ENCODE data around the gene SLC24A3.

Gene SLC24A3

DNA sequence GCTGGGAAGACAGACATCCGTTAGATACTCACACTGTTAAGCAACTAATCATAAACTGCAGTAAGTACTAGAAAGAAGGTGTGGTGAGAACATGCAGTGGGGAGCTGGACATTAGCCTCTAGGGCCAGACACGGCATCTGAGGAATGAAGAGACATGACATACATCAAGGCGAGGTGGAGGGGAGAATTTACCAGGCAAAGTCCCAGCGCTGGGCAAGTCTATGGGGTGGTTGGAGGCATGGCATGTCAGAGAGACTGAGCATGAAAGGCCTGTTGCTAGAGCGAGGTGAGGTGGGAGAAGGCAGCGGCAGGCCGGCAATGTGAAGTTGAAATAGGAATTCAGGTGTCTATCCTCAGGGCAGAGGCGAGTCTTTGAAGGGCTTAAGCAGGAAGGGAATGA lies 31.8 kb downstream of the SLC24A3 start:
- DNase-seq: no peak

GRCh38 chr20:19249106-19249879 lies 36.9 kb downstream of the SLC24A3 start:
- no peak for DNase-seq

DNA sequence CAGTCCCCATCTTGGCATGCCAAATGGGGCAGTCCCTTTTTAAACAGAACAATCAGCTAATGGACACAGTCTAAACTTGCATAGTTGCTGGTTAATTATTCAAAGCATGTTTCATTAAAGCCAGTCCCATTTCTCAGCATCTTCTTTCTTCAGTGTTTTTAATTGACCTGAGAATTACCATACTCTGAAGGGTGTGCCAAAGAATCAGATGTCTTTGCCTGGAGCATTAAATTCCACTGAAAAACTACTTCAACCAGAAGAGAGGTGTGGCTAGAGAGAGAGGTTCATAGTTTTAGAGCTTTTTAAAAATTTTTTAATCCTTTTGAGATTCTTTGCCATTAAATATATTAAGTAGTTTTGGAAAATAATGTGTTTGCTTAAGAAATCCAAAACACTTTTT lies 37.9 kb downstream of the SLC24A3 start:
- DNase-seq: no peak

- DNase-seq: no peak
Observed at GRCh38 chr20:19251506-19251905, 39.1 kb downstream of the SLC24A3 start.

- no peak for DNase-seq
Observed at GRCh38 chr20:19251958-19252357, 39.5 kb downstream of the SLC24A3 start.

DNA sequence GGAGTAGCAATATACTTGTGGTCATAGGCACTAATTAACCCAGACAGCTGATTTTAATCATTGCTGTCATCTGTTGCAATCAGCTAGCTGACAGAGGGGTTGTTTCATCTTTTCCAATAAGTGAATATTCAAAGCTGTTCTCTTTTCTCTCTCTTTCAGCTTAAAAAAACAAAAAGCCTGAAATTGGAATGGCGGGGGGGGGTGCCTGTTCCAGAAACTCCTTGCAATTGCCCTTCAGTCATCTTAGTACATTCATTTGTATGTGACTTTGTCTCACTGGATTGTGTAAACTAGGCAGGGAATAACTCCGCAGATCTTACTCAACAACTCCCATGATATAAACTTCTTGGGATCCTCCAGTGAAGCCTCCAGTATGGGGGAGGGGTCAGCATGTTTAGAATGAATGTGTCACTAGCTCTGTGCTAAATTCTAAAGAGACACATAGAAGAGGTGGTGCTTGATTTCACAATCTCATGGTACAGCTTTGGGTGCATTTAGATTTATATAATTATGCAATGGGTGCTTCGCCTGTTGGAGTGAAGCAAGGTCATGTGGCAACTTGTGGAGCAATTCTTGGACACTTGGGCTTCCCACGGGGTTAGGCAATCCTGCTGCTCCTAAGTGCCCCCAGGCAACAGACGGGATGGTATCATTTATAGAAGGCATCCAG lies 40.1 kb downstream of the SLC24A3 start:
- no peak for DNase-seq

GRCh38 chr20:19253316-19253715 lies 40.9 kb downstream of the SLC24A3 start:
- DNase-seq: no peak

DNA sequence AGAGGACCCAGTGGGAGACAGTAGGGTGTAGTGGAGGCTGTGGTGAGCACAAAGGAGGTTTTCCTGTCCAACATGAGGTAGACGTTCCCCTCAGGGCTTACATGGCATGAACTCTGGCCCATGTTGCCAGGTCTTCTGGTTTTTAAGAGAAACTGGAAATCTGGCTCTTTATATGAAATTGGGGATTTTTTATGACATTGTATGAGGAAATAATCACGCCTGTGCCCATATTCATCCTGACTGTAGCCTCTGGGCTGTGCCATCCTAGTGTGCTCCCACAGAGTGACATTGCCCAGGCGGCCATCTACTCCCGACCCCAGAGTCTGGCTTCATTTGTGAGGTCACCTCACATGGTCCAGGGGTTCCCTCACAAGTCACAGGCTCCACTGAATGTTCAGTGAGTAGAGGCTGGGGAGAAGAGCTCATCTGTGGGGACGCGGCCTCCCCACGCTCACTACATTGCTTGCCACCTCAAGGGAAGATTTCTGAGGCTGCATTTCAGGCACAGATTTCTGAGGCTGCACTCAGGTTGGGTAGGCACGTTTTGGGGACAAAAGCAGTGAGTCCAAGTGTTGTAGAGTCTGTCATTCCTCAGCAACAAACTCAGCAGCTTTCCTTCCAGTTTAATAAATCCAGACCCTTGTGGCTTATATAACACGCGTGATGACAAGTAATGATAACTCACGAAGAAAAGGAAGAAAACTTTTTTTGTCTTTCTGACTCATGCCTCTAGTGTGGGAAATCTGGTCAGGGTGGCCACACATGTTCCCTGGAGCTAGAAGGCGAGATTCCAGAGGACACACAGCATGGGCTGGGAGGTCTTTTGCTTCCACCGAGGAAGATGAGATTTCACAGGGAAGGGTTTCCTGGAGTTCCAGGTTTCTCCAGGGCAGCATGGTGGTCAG lies 41.7 kb downstream of the SLC24A3 start:
- DNase-seq: no peak

GRCh38 chr20:19254956-19255355 lies 42.5 kb downstream of the SLC24A3 start:
- no peak for DNase-seq

DNA sequence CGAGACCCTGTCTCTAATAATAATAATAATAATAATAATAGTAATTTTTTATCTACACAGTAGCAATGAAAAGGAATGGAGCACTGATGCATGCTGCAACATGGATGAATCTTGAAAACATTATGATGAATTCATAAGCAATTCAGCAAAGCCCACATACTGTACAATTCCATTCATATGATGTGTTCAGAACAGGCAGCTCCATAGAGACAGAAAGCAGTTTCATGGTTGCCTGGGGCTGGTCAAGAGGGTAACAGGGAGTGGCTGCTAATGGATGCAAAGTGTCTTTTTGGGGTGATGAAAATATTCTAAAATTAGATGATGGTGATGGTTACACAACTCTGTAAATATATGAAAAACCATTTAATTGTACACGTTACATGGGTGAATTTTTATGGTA lies 43.6 kb downstream of the SLC24A3 start:
- no peak for DNase-seq

DNA sequence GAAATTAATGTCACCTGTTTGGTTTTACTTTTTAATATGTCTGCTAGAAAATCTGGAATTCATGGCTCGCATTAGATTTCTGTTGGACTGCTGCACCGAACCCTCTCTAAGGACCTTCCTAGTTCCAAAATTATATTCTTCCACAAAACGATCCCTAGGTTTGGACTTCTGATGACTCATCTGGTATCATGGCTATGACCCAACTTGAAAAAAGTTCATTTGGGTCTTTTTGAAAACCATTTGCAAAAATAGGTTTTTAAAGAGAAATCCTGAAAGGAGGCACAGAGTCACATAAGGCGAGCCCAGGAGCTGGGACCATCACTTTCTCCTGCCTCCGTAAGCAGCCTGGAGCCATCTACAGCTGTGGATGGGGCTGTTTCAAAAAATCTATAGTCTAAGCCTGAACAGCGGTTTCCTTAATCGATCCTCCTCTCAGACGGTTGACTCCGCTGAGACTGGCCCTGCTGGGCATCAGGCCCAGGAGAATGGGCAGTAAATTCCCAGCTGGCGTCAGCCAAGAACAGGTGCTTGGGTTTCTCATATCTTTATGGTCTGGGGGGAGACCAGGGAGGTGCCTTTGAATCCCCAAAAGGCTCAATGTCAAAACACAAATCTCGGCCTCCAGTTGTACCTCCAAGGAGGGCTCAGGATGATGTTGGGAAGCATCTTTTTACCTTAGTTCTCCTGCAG lies 44.6 kb downstream of the SLC24A3 start:
- DNase-seq: no peak

DNA sequence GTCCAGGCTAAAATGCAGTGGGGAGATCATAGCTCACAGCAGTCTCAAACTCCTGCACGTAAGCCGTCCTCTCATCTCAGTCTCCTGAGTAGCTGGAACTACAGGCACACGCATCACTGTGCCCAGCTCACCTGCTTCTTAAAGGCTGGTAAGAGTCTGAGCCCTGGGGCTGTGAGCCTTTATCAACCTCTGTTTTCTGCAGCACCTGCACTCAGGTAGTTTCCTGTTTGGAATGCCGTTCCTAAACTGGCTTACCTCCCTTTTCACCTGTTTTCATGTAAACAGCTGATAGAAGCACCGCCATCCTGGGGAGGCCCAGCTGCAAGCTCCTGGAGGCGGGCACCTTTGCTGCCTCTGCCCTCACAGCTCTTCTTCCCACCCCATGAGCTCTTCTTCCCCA lies 45.4 kb downstream of the SLC24A3 start:
- no peak for DNase-seq

- no peak for DNase-seq
Observed at GRCh38 chr20:19259141-19259591, 46.7 kb downstream of the SLC24A3 start.

- DNase-seq: no peak
Observed at GRCh38 chr20:19260412-19261090, 48.1 kb downstream of the SLC24A3 start.

DNA sequence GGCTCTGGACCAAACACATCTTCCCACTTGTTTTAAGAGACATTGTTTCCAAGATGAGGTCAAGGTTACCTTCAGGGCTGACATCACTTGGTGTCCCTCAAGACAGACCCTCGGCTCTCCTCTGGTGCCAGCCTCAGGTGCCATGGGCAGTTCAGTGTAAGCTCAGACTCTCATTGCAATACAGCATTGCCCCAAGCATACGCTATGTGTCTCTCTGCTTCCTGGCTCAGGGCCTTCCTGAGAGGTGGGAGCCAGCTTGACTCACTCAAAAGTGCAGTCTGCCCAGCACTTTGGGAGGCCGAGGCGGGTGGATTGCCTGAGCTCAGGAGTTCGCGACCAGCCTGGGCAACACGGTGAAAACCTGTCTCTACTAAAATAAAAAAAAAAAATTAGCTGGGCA lies 51.7 kb downstream of the SLC24A3 start:
- DNase-seq: no peak

DNA sequence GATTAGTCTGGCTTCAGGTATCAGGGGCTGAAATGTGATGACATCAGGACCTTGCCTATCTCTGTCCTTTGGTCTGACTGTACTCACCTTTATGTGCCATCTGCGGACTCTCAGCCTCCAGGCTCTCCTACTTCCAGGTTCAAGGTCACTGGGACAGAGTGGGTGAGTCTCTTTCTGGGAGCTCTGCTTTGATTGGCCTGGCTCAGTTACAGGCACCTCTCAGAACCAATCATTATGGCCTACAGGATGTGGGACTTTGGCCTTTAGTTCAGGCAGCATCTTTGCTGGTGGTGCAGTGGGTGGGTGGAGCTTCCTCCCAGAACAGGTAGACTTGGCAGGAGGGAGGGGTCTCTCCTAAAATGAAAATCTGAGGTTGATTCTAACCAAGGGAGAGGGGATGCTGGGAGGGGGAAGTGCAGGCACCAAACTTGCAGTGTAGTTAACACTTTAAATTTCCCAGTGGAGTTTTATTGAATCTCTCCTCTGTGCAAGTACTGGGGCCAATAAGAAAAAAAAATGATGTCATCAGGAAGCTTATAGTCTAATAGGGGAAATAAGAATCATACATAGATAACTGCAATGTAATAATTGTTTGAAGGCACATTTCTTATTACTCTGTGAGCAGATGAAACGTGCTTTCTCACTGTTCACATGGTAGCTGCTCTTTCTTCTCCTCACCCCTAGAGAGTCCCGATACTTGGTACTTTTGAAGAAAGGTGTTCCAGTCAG lies 53.4 kb downstream of the SLC24A3 start:
- DNase-seq: no peak

DNA sequence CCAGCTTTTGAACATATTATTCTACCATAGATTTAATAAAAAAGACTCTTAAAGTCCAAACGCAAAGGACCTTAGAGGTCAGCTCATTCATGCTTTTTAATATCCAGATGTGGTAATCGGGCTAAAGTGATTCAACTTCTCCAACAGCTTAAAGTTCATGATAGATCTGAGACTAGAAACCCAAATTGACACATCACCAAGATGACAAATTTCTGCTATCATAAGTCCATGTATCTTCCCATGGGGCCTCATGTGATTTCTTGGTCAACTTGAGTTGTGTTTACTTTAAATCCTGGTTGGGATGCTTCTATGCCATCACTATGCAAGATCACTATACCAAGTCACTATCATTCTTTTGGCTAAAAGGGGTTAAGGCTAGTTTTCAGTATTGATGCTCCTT lies 56.0 kb downstream of the SLC24A3 start:
- no peak for DNase-seq

DNA sequence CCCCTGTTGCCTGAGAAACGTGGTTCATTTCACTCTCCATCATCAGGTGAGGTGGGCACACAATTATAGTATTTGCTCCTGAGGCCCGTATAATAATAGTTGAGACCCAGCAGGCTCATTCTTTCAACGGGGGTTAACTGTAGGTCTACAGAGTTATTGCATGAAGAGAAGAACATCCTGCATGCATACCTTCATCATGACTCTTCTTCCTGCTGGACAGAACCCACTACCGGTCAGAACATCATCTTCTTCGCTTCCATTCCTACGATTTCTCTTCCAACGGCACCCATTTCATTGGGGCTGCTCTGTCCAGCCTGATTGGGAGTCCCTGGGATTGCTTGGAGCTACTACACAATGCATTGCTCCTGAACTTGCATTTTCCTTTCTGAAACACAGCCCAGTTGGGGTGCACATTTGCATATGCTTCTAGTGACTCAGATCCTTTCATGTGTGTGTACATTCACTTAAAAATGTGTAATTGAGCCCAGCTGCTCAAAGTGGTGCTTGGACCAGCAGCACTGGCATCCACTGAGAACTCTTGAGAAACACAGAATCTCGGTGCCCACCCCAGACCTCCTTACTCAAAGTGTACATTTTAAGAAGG lies 57.4 kb downstream of the SLC24A3 start:
- no peak for DNase-seq

- no peak for DNase-seq
Observed at GRCh38 chr20:19271879-19272651, 59.6 kb downstream of the SLC24A3 start.

DNA sequence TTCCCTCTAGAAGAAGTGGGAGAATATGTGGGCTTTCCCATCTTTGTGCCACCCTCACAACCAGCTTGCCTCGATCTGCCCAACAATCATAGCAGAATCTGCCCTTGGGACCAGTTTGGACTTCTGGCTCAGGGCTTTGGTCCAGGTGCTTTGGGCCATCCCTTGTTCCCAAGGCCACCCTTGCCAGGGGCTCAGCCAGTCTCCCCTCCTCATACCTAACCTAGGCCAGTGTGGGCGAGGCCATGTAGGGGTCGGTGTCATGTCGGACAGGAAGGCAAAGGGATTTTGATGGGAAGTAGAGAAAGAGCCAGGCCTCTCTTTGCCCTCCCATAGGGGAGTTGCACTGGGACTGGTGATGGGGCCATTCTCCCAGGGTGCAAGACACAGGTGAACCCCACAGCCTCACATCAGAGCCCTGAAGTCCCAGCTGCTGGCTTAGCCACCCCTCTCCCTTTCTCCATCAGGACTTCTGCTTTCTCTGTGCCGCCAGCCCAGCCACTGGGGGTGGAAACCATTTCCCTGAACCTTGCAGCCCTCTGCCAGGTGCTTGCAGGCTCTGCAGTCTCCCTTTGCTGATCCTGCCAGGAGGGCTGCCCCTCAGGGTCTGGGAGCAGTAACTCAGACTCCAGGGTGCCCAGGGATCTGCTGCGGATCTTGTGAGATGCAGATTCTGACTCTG lies 60.7 kb downstream of the SLC24A3 start:
- DNase-seq: no peak

Measured in RPMI8226 (cell line).